Duodenal mucosa (tissue), 2 donors: ENCODE data around the gene TBC1D16.
A peak's percentile ranks its signal among the peaks of the same experiment; 100 is the strongest.

Source experiments
- H3K27ac ChIP-seq: one replicate; pipeline ENCODE4 v1.7.0; 2013; ENCODE audit warnings: low read depth, low read length
- H3K27me3 ChIP-seq, 2 donors: one replicate each; pipeline ENCODE4 v1.7.0; 2013; ENCODE audit warnings: low read length in 2 of 2, control low read depth in 1 of 2; ENCODE audit not compliant: insufficient read depth in 2 of 2, control insufficient read depth in 1 of 2
- H3K36me3 ChIP-seq, 2 donors: one replicate each; pipeline ENCODE4 v1.7.0; 2013; ENCODE audit warnings: low read length in 2 of 2, control low read depth in 1 of 2; ENCODE audit not compliant: insufficient read depth in 2 of 2, control insufficient read depth in 1 of 2
- H3K4me1 ChIP-seq, 2 donors: one replicate each; pipeline ENCODE4 v1.7.0; 2013; ENCODE audit warnings: low read length in 2 of 2, control low read depth in 1 of 2; ENCODE audit not compliant: insufficient read depth in 2 of 2, control insufficient read depth in 1 of 2
- H3K4me3 ChIP-seq, 2 donors: one replicate each; pipeline ENCODE4 v1.7.0; 2013; ENCODE audit warnings: low read length in 2 of 2, low read depth in 1 of 2
- H3K9ac ChIP-seq, 2 donors: one replicate each; pipeline ENCODE4 v1.7.0; 2013; ENCODE audit warnings: low read length in 2 of 2, low read depth in 1 of 2
- H3K9me3 ChIP-seq, 2 donors: one replicate each; pipeline ENCODE4 v1.7.0; 2013; ENCODE audit warnings: low read length in 2 of 2, control low read depth in 1 of 2; ENCODE audit not compliant: control insufficient read depth in 1 of 2

TBC1D16 gene

GRCh38 chr17:80011989-80012555 is 23.6 kb downstream of the TBC1D16 start:
- Histone ChIP-seq H3K4me3 (no peak overlapping the region), H3K27ac (no peak overlapping the region), H3K9me3 (no peaks in the 10 kb centered on the region), H3K27me3 (no peaks in the 10 kb centered on the region), H3K36me3 (peaks cover 0 to 19% of the 10 kb centered on the region in 2 donors), H3K4me1 (peaks cover 0 to 6% of the 10 kb centered on the region in 2 donors), H3K9ac (no peak overlapping the region)

- no peaks in the 10 kb centered on the region for H3K9me3 ChIP-seq
- H3K9ac ChIP-seq, result no peak overlapping the region
- no peak overlapping the region for H3K27ac ChIP-seq
- no peak overlapping the region for H3K4me3 ChIP-seq
- H3K36me3 ChIP-seq, result peaks cover 0 to 19% of the 10 kb centered on the region in 2 donors
- H3K4me1 ChIP-seq, result peaks cover 0 to 13% of the 10 kb centered on the region in 2 donors
- no peaks in the 10 kb centered on the region for H3K27me3 ChIP-seq
These were observed 25.3 kb downstream of the TBC1D16 start for GRCh38 chr17:80010283-80010858.

- Histone ChIP-seq H3K36me3 (peaks cover 0 to 19% of the 10 kb centered on the region in 2 donors), H3K9me3 (no peaks in the 10 kb centered on the region), H3K27me3 (no peaks in the 10 kb centered on the region), H3K4me3 (no peak overlapping the region), H3K9ac (no peak overlapping the region), H3K27ac (no peak overlapping the region), H3K4me1 (peaks cover 0 to 13% of the 10 kb centered on the region in 2 donors)
These were observed 26.0 kb downstream of the TBC1D16 start for GRCh38 chr17:80009391-80010282.

GRCh38 chr17:80008848-80009247 is 26.8 kb downstream of the TBC1D16 start:
- Histone ChIP-seq H3K4me1 (peaks cover 0 to 13% of the 10 kb centered on the region in 2 donors), H3K9me3 (no peaks in the 10 kb centered on the region), H3K36me3 (peaks cover 0 to 19% of the 10 kb centered on the region in 2 donors), H3K4me3 (no peak overlapping the region), H3K27ac (no peak overlapping the region), H3K27me3 (no peaks in the 10 kb centered on the region), H3K9ac (no peak overlapping the region)

- Histone ChIP-seq H3K4me3 (no peak overlapping the region), H3K9me3 (no peaks in the 10 kb centered on the region), H3K9ac (no peak overlapping the region), H3K4me1 (peaks cover 0 to 13% of the 10 kb centered on the region in 2 donors), H3K27ac (no peak overlapping the region), H3K36me3 (peaks cover 0 to 18% of the 10 kb centered on the region in 2 donors), H3K27me3 (no peaks in the 10 kb centered on the region)
These were observed 27.3 kb downstream of the TBC1D16 start for GRCh38 chr17:80008383-80008840.

- peaks cover 4 to 16% of the 10 kb centered on the region in 2 donors for H3K4me1 ChIP-seq
- no peak overlapping the region for H3K27ac ChIP-seq
- no peak overlapping the region for H3K9ac ChIP-seq
- H3K4me3 ChIP-seq, result no peak overlapping the region
- no peaks in the 10 kb centered on the region for H3K27me3 ChIP-seq
- peaks cover 0 to 14% of the 10 kb centered on the region in 2 donors for H3K36me3 ChIP-seq
- H3K9me3 ChIP-seq, result no peaks in the 10 kb centered on the region
These were observed 27.7 kb downstream of the TBC1D16 start for GRCh38 chr17:80007939-80008338.

GRCh38 chr17:80006811-80007752 is 28.6 kb downstream of the TBC1D16 start:
- Histone ChIP-seq H3K4me3 (no peak overlapping the region), H3K9me3 (no peaks in the 10 kb centered on the region), H3K4me1 (peaks cover 12 to 24% of the 10 kb centered on the region in 2 donors), H3K36me3 (peaks cover 0 to 8% of the 10 kb centered on the region in 2 donors), H3K27me3 (no peaks in the 10 kb centered on the region), H3K27ac (no peak overlapping the region), H3K9ac (no peak overlapping the region)

- H3K4me1 ChIP-seq, result peaks cover 13 to 24% of the 10 kb centered on the region in 2 donors
- no peaks in the 10 kb centered on the region for H3K9me3 ChIP-seq
- peaks cover 0 to 5% of the 10 kb centered on the region in 2 donors for H3K36me3 ChIP-seq
- H3K4me3 ChIP-seq, result no peak overlapping the region
- no peak overlapping the region for H3K9ac ChIP-seq
- no peak overlapping the region for H3K27ac ChIP-seq
- no peaks in the 10 kb centered on the region for H3K27me3 ChIP-seq
These were observed 29.3 kb downstream of the TBC1D16 start for GRCh38 chr17:80006339-80006720.

GRCh38 chr17:80005360-80006338 is 30.0 kb downstream of the TBC1D16 start:
- Histone ChIP-seq H3K9ac (peak overlapping the region in 1 of 2 donors; percentile 39), H3K4me3 (peak overlapping the region; percentile 38 to 50), H3K36me3 (peaks cover 0 to 5% of the 10 kb centered on the region in 2 donors), H3K27me3 (no peaks in the 10 kb centered on the region), H3K4me1 (peaks cover 13 to 24% of the 10 kb centered on the region in 2 donors), H3K27ac (no peak overlapping the region), H3K9me3 (no peaks in the 10 kb centered on the region)
